Stomach (tissue), 9 donors: ENCODE results near the gene FSIP1. TPM values are rescaled to one million over a fixed set of nuclear protein-coding genes. Genes with fewer than 3 reads are reported as not detected.

ENCODE experiments used
- DNase-seq, 2 donors: peaks; one replicate each; pipeline versions ENCODE4 v3.0.0 to v3.0.0-alpha.2; 2013 to 2019
- H3K27ac ChIP-seq, 5 donors: fragments of 200-600 bp in 4 of 5; sonication (generic) in 4 of 5; one replicate each; pipeline ENCODE4 v1.5.1; 2013 to 2019; ENCODE audit warnings: mild to moderate bottlenecking in 1 of 5, moderate library complexity in 1 of 5
- H3K27me3 ChIP-seq, 3 donors: fragments of 200-600 bp; sonication (generic); one replicate each; pipeline ENCODE4 v1.5.1; 2017 to 2019; ENCODE audit warnings: mixed run types in 1 of 3
- H3K36me3 ChIP-seq, 4 donors: fragments of 200-600 bp; sonication (generic); 1 replicate in 3 of 4; 2 replicates in 1 of 4; pipeline ENCODE4 v1.5.1; 2016 to 2019
- H3K4me1 ChIP-seq, 4 donors: fragments of 200-600 bp; sonication (generic); one replicate each; pipeline ENCODE4 v1.5.1; 2016 to 2019
- H3K4me3 ChIP-seq, 4 donors: fragments of 200-600 bp; sonication (generic) in 3 of 4; one replicate each; pipeline ENCODE4 v1.5.1; 2016 to 2019; ENCODE audit warnings: mild to moderate bottlenecking in 1 of 4
- H3K9me3 ChIP-seq, 4 donors: fragments of 200-600 bp; sonication (generic); one replicate each; pipeline ENCODE4 v1.5.1; 2016 to 2019
- CTCF ChIP-seq, 7 experiments: fragments of 450-650 bp in 4 of 7; fragments of 200-600 bp in 3 of 7; sonication (generic) in 3 of 7; IDR thresholded peaks; one replicate each; pipeline ENCODE4 v1.5.1; 2016 to 2019; ENCODE audit warnings: antibody characterized with exemption in 7 of 7, control low read depth in 2 of 7, mild to moderate bottlenecking in 1 of 7
- EP300 ChIP-seq: sonication (generic); formaldehyde crosslinking; IDR thresholded peaks from one replicate; pipeline ENCODE4 v1.6.1; 2017; ENCODE audit warnings: antibody characterized with exemption
- POLR2A ChIP-seq, 4 donors: fragments of 450-650 bp; IDR thresholded peaks; one replicate each; pipeline ENCODE4 v1.6.1; 2016; ENCODE audit warnings: antibody characterized with exemption in 4 of 4, control low read depth in 2 of 4, mild to moderate bottlenecking in 1 of 4, moderate library complexity in 1 of 4
- POLR2AphosphoS5 ChIP-seq, 3 donors: sonication (generic); formaldehyde crosslinking; IDR thresholded peaks; one replicate each; pipeline ENCODE4 v1.6.1; 2016; ENCODE audit warnings: antibody characterized with exemption in 3 of 3
- WGBS, 5 donors: extraction: QIAGEN DNeasy Blood & Tissue Kit in 3 of 5; methylation state at CpG; one replicate each; pipeline versions ENCODE4 v1.1.5 to v1.1.7; 2013 to 2018; 5-methylcytosine and 5-hydroxymethylcytosine counted together
- intact Hi-C: fragments of 100-400 bp; cut with DNase I; formaldehyde crosslinking; loops from one replicate; pipeline ENCODE4 v1.15.1; 2023; ENCODE audit warnings: low total_unique reads
- polyA plus RNA-seq, 3 donors: library from polyadenylated mRNA; stranded (reverse); fragments of 200-250 nt; gene quantifications; one replicate each; pipeline ENCODE4 v1.2.3, GENCODE V29; 2013
- total RNA-seq, 5 donors: library from RNA; depleted of rRNA; stranded (reverse); fragments of >200 nt; gene quantifications; one replicate each; pipeline versions ENCODE4 v1.1.0 to v1.2.3, GENCODE V29; 2014 to 2016
- donor health status: healthy with polysubstance abuse.
- donor health status: Bipolar disorder and iron deficiency.
- donor health status: healthy.

FSIP1 gene
- total and polyA plus RNA-seq, 8 donors, result 0.08 to 141 (median 0.66) TPM

- H3K36me3 ChIP-seq, result no peaks in the 10 kb centered on the region
- no peak for DNase-seq
- no peak overlapping the region for H3K27ac ChIP-seq
- no peak overlapping the region for H3K4me3 ChIP-seq
- H3K9me3 ChIP-seq, result no peaks in the 10 kb centered on the region
- TF ChIP-seq EP300 (no peak), POLR2A (IDR thresholded peaks at IDR 0.05) (no peak), CTCF (IDR thresholded peaks at IDR 0.05) (no peak), POLR2AphosphoS5 (IDR thresholded peaks at IDR 0.05) (no peak)
- 81 to 91% (median 88%) methylated on average over 4 of the region's 4 CpGs for WGBS, 5 donors
- peaks cover 0 to 8% (median 0%) of the 10 kb centered on the region in 4 donors for H3K4me1 ChIP-seq
- intact Hi-C loops, result no loop called here
- H3K27me3 ChIP-seq, result peaks cover 0 to 9% (median 0%) of the 10 kb centered on the region in 3 donors
These were observed 11.3 kb upstream of the FSIP1 start for GRCh38 chr15:39793923-39794322.

GRCh38 chr15:39792844-39793335, 10.2 kb upstream of the FSIP1 start:
- peak overlapping the region in 1 of 5 donors; percentile 12 for H3K27ac ChIP-seq
- 37 to 70% (median 55%) methylated on average over 4 of the region's 4 CpGs for WGBS, 5 donors
- H3K27me3 ChIP-seq, result peaks cover 0 to 9% (median 0%) of the 10 kb centered on the region in 3 donors
- no peaks in the 10 kb centered on the region for H3K36me3 ChIP-seq
- no peak overlapping the region for H3K4me3 ChIP-seq
- H3K4me1 ChIP-seq, result peaks cover 0 to 10% (median 0%) of the 10 kb centered on the region in 4 donors
- no peak for TF ChIP-seq POLR2AphosphoS5 (IDR thresholded peaks at IDR 0.05)
- DNase-seq, result no peak
- H3K9me3 ChIP-seq, result no peaks in the 10 kb centered on the region
- intact Hi-C loops, result no loop called here

- DNase-seq, result peak in 1 of 2 donors; percentile 62
- Histone ChIP-seq H3K4me3 (no peak overlapping the region), H3K27me3 (peaks cover 0 to 9% (median 0%) of the 10 kb centered on the region in 3 donors), H3K36me3 (no peaks in the 10 kb centered on the region), H3K4me1 (peaks cover 0 to 10% (median 0%) of the 10 kb centered on the region in 4 donors), H3K9me3 (no peaks in the 10 kb centered on the region), H3K27ac (peak overlapping the region in 1 of 5 donors; percentile 12)
- no peak for TF ChIP-seq EP300
- TF ChIP-seq CTCF (IDR thresholded peaks at IDR 0.05), result no peak
- TF ChIP-seq POLR2A (IDR thresholded peaks at IDR 0.05), result no peak
- no peak for TF ChIP-seq POLR2AphosphoS5 (IDR thresholded peaks at IDR 0.05)
- intact Hi-C loops, result no loop called here
- 61 to 78% (median 68%) methylated on average over 5 of the region's 5 CpGs for whole genome bisulfite sequencing, 5 donors
These were observed 9.6 kb upstream of the FSIP1 start for GRCh38 chr15:39792025-39792843.

- 62 to 74% (median 71%) methylated on average over 4 of the region's 4 CpGs for WGBS, 5 donors
- intact Hi-C loops, result no loop called here
- DNase-seq, result no peak
- Histone ChIP-seq H3K27ac (no peak overlapping the region), H3K4me1 (peaks cover 0 to 32% (median 18%) of the 10 kb centered on the region in 4 donors), H3K27me3 (no peaks in the 10 kb centered on the region), H3K4me3 (no peak overlapping the region), H3K36me3 (no peaks in the 10 kb centered on the region), H3K9me3 (no peaks in the 10 kb centered on the region)
- no peak for TF ChIP-seq POLR2A (IDR thresholded peaks at IDR 0.05)
- no peak for TF ChIP-seq EP300
- no peak for TF ChIP-seq CTCF (IDR thresholded peaks at IDR 0.05)
- no peak for TF ChIP-seq POLR2AphosphoS5 (IDR thresholded peaks at IDR 0.05)
These were observed 7.1 kb upstream of the FSIP1 start for GRCh38 chr15:39789736-39790135.
